Epithelial cell of prostate (primary cell): ENCODE measurements around the gene IL17REL.

Experiments used
- DNase-seq: peaks from one replicate; pipeline ENCODE4 v3.0.0-alpha.2; 2011; ENCODE audit warnings: low read depth, low spot score
- H3K27ac ChIP-seq: fragments of 450-650 bp; 2 replicates; pipeline ENCODE4 v1.5.1; 2017; ENCODE audit warnings: mild to moderate bottlenecking

The IL17REL gene

GRCh38 chr22:50012211-50013181, at the start of gene IL17REL:
Gene IL17REL (minus strand): TSS chr22:50012765. CDS start chr22:50012646, 119 bp downstream.
- no peak for DNase-seq

GRCh38 chr22:50061824-50062355, 49.3 kb upstream of the IL17REL start:
- no peak overlapping the region for H3K27ac ChIP-seq
- DNase-seq, result no peak

More at GRCh38 chr22:50012211-50013181, at the start of gene IL17REL:
- no peak within 1 kb of the TSS for H3K27ac ChIP-seq

- no peak overlapping the region for H3K27ac ChIP-seq
- DNase-seq, result no peak
These were observed 48.7 kb upstream of the IL17REL start for GRCh38 chr22:50061141-50061823.

- H3K27ac ChIP-seq, result no peak overlapping the region
- DNase-seq, result no peak
These were observed 48.0 kb upstream of the IL17REL start for GRCh38 chr22:50060441-50061140.

GRCh38 chr22:50059881-50060262, 47.3 kb upstream of the IL17REL start:
- DNase-seq, result no peak
- no peak overlapping the region for H3K27ac ChIP-seq

GRCh38 chr22:50058906-50059880, 46.6 kb upstream of the IL17REL start:
- DNase-seq, result no peak
- no peak overlapping the region for H3K27ac ChIP-seq

- H3K27ac ChIP-seq, result no peak within 1 kb of the TSS
- DNase-seq, result no peak
These were observed 45.7 kb upstream of the IL17REL start, which contains the start of gene TTLL8 for GRCh38 chr22:50058061-50058905. Gene TTLL8 (minus strand): TSS chr22:50058298.

- DNase-seq, result no peak
- no peak overlapping the region for H3K27ac ChIP-seq
These were observed 44.9 kb upstream of the IL17REL start for GRCh38 chr22:50057278-50058060.

- DNase-seq, result no peak
- H3K27ac ChIP-seq, result no peak overlapping the region
These were observed 43.8 kb upstream of the IL17REL start for GRCh38 chr22:50056214-50056972.

- H3K27ac ChIP-seq, result no peak overlapping the region
- no peak for DNase-seq
These were observed 41.3 kb upstream of the IL17REL start for GRCh38 chr22:50053861-50054260.

- DNase-seq, result no peak
- no peak overlapping the region for H3K27ac ChIP-seq
These were observed 39.4 kb upstream of the IL17REL start for GRCh38 chr22:50051930-50052329.

GRCh38 chr22:50049299-50050195, 37.0 kb upstream of the IL17REL start:
- no peak overlapping the region for H3K27ac ChIP-seq
- no peak for DNase-seq

- no peak for DNase-seq
- H3K27ac ChIP-seq, result no peak overlapping the region
These were observed 36.3 kb upstream of the IL17REL start for GRCh38 chr22:50048836-50049235.

- no peak overlapping the region for H3K27ac ChIP-seq
- DNase-seq, result no peak
These were observed 35.6 kb upstream of the IL17REL start for GRCh38 chr22:50048061-50048765.

- DNase-seq, result no peak
- H3K27ac ChIP-seq, result no peak overlapping the region
These were observed 34.8 kb upstream of the IL17REL start for GRCh38 chr22:50047346-50047745.
